GM21360 (cell line): ENCODE data around the gene SAMD13.
A peak's percentile ranks its signal among the peaks of the same experiment; 100 is the strongest.

Experiments used
- ATAC-seq: cut with Tn5 transposase; IDR thresholded peaks from one replicate; pipeline ENCODE4 v1.9.1; 2021; ENCODE audit warnings: mild to moderate bottlenecking, moderate library complexity; ENCODE audit not compliant: unreplicated experiment

The SAMD13 gene

GRCh38 chr1:84301004-84301784, at the start of gene SAMD13:
SAMD13 (plus strand) TSS chr1:84301708; CDS start chr1:84303235, 1,527 bp downstream.
- no peak for ATAC-seq

- ATAC-seq, result no peak
Observed at GRCh38 chr1:84253036-84253435, 48.5 kb upstream of the SAMD13 start.

- no peak for ATAC-seq
Observed at GRCh38 chr1:84253891-84254290, 47.6 kb upstream of the SAMD13 start.

- ATAC-seq, result no peak
Observed at GRCh38 chr1:84254703-84255238, 46.7 kb upstream of the SAMD13 start.

GRCh38 chr1:84255582-84255981, 45.9 kb upstream of the SAMD13 start:
- ATAC-seq, result no peak

GRCh38 chr1:84257617-84258016, 43.9 kb upstream of the SAMD13 start:
- ATAC-seq, result no peak

GRCh38 chr1:84259376-84259775, 42.1 kb upstream of the SAMD13 start:
- ATAC-seq, result no peak

- ATAC-seq, result no peak
Observed at GRCh38 chr1:84259989-84260388, 41.5 kb upstream of the SAMD13 start.

GRCh38 chr1:84260852-84261518, 40.5 kb upstream of the SAMD13 start:
- no peak for ATAC-seq

- no peak for ATAC-seq
Observed at GRCh38 chr1:84264961-84265360, 36.5 kb upstream of the SAMD13 start.

GRCh38 chr1:84265867-84266266, 35.6 kb upstream of the SAMD13 start:
- ATAC-seq, result no peak

GRCh38 chr1:84266748-84267147, 34.8 kb upstream of the SAMD13 start:
- ATAC-seq, result no peak

- ATAC-seq, result no peak
Observed at GRCh38 chr1:84267476-84267875, 34.0 kb upstream of the SAMD13 start.

GRCh38 chr1:84268346-84268745, 33.2 kb upstream of the SAMD13 start:
- no peak for ATAC-seq

GRCh38 chr1:84269306-84269705, 32.2 kb upstream of the SAMD13 start:
- ATAC-seq, result no peak

- peak; percentile 96 for ATAC-seq
Observed at GRCh38 chr1:84271441-84272151, 29.9 kb upstream of the SAMD13 start.

GRCh38 chr1:84272401-84272800, 29.1 kb upstream of the SAMD13 start:
- no peak for ATAC-seq

GRCh38 chr1:84277343-84278059, 24.0 kb upstream of the SAMD13 start:
- no peak for ATAC-seq

- no peak for ATAC-seq
Observed at GRCh38 chr1:84278905-84279304, 22.6 kb upstream of the SAMD13 start.

GRCh38 chr1:84280912-84281311, 20.6 kb upstream of the SAMD13 start:
- ATAC-seq, result no peak

GRCh38 chr1:84282780-84283333, 18.7 kb upstream of the SAMD13 start:
- no peak for ATAC-seq
